Neural progenitor cell (in vitro differentiated cells): Measurements from ENCODE around the gene CDC42BPA. TPM values are rescaled to one million over a fixed set of nuclear protein-coding genes. Genes with fewer than 3 reads are reported as not detected.

Source experiments
- DNase-seq: peaks from one replicate; pipeline ENCODE4 v3.0.0-alpha.2; 2016; ENCODE audit warnings: low spot score
- H2AFZ ChIP-seq: fragments of 200-600 bp; sonication (generic); replicated peaks from 2 replicates; pipeline ENCODE4 v1.6.1; 2016; ENCODE audit warnings: antibody characterized with exemption
- H3F3A ChIP-seq: fragments of 200-600 bp; sonication (generic); 2 replicates; pipeline ENCODE4 v1.6.1; 2016; ENCODE audit warnings: antibody characterized with exemption, low read depth
- H3K27ac ChIP-seq: fragments of 200-600 bp; sonication (generic); 2 replicates; pipeline ENCODE4 v1.5.1; 2016; ENCODE audit warnings: mild to moderate bottlenecking
- H3K27me3 ChIP-seq: fragments of 200-600 bp; sonication (generic); 2 replicates; pipeline ENCODE4 v1.6.1; 2016; ENCODE audit warnings: mild to moderate bottlenecking, moderate library complexity
- H3K36me3 ChIP-seq: fragments of 200-600 bp; sonication (generic); 2 replicates; pipeline ENCODE4 v1.5.1; 2016
- H3K4me1 ChIP-seq: fragments of 200-600 bp; sonication (generic); 2 replicates; pipeline ENCODE4 v1.6.1; 2016; ENCODE audit warnings: mixed run types
- H3K4me2 ChIP-seq: fragments of 200-600 bp; sonication (generic); 2 replicates; pipeline ENCODE4 v1.6.1; 2016
- H3K4me3 ChIP-seq: fragments of 200-600 bp; sonication (generic); 2 replicates; pipeline ENCODE4 v1.5.1; 2016
- H3K79me2 ChIP-seq: fragments of 200-600 bp; sonication (generic); 2 replicates; pipeline ENCODE4 v1.6.1; 2016; ENCODE audit warnings: low read depth
- H3K9ac ChIP-seq: fragments of 200-600 bp; sonication (generic); 2 replicates; pipeline ENCODE4 v1.6.1; 2016
- H3K9me3 ChIP-seq: fragments of 200-600 bp; sonication (generic); 2 replicates; pipeline ENCODE4 v1.5.1; 2016; ENCODE audit warnings: low read depth
- H4K20me1 ChIP-seq: fragments of 200-600 bp; sonication (generic); 2 replicates; pipeline ENCODE4 v1.6.1; 2016; ENCODE audit warnings: low read depth
- H3K27ac Mint-ChIP-seq: 3 replicates; pipeline ENCODE4 v1.8.0; 2021; ENCODE audit warnings: mixed read lengths
- H3K27me3 Mint-ChIP-seq: 2 replicates; pipeline ENCODE4 v1.8.0; 2022; ENCODE audit warnings: low read depth, mild to moderate bottlenecking, inconsistent platforms, moderate library complexity, mixed read lengths; ENCODE audit not compliant: insufficient read depth
- H3K36me3 Mint-ChIP-seq: 3 replicates; pipeline ENCODE4 v1.8.0; 2021; ENCODE audit warnings: mixed read lengths
- H3K4me1 Mint-ChIP-seq: 3 replicates; pipeline ENCODE4 v1.8.0; 2021; ENCODE audit warnings: mixed read lengths
- H3K4me3 Mint-ChIP-seq: 3 replicates; pipeline ENCODE4 v1.8.0; 2021; ENCODE audit warnings: mild to moderate bottlenecking, moderate library complexity, mixed read lengths
- H3K9me3 Mint-ChIP-seq: 3 replicates; pipeline ENCODE4 v1.8.0; 2020; ENCODE audit warnings: mixed read lengths
- CTCF ChIP-seq: fragments of 200-600 bp; sonication (generic); IDR thresholded peaks from 2 replicates; pipeline ENCODE4 v1.5.1; 2017; ENCODE audit warnings: antibody characterized with exemption, mild to moderate bottlenecking
- EZH2 ChIP-seq: fragments of 200-600 bp; sonication (generic); IDR thresholded peaks from 2 replicates; pipeline ENCODE4 v1.6.1; 2017; ENCODE audit warnings: antibody characterized with exemption, mild to moderate bottlenecking, moderate library complexity
- EZH2phosphoT487 ChIP-seq: fragments of 200-600 bp; sonication (generic); IDR thresholded peaks from 2 replicates; pipeline ENCODE4 v1.6.1; 2017; ENCODE audit warnings: antibody characterized with exemption
- total RNA-seq: library from RNA; depleted of rRNA; stranded (reverse); fragments of >200 nt; gene quantifications from 2 replicates; pipeline ENCODE4 v1.2.3, GENCODE V29; 2015; ENCODE audit warnings: low replicate concordance

The CDC42BPA gene
- total RNA-seq, 1 donor from 2014 or later: 54.7 TPM

GRCh38 chr1:226995365-226996332 is 322.6 kb downstream of the CDC42BPA start:
- Histone ChIP-seq H3K4me1 (peaks cover 43% of the 10 kb centered on the region), H3K36me3 (no peaks in the 10 kb centered on the region), H4K20me1 (no peaks in the 10 kb centered on the region), H3K27ac (peak overlapping the region; percentile 13), H3F3A (peaks cover 39% of the 10 kb centered on the region), H3K9me3 (no peaks in the 10 kb centered on the region), H3K9ac (no peak overlapping the region), H3K4me2 (peak overlapping the region; percentile 31), H3K27me3 (no peaks in the 10 kb centered on the region), H3K79me2 (no peaks in the 10 kb centered on the region), H3K4me3 (no peak overlapping the region), H2AFZ (no peak overlapping the region)
- H3K9me3 Mint-ChIP-seq: peaks cover 5% of the 10 kb centered on the region
- peaks cover 4% of the 10 kb centered on the region for H3K27me3 Mint-ChIP-seq
- TF ChIP-seq EZH2 (no peak), CTCF (no peak), EZH2phosphoT487 (no peak)
- no peak overlapping the region for H3K27ac Mint-ChIP-seq
- no peak overlapping the region for H3K4me3 Mint-ChIP-seq
- peaks cover 33% of the 10 kb centered on the region for H3K4me1 Mint-ChIP-seq
- peak; percentile 57 for DNase-seq
- peaks cover 22% of the 10 kb centered on the region for H3K36me3 Mint-ChIP-seq

GRCh38 chr1:226994586-226995364 is 323.5 kb downstream of the CDC42BPA start:
- Histone ChIP-seq H3K36me3 (no peaks in the 10 kb centered on the region), H2AFZ (no peak overlapping the region), H3K79me2 (no peaks in the 10 kb centered on the region), H3K4me1 (peaks cover 43% of the 10 kb centered on the region), H3K9me3 (no peaks in the 10 kb centered on the region), H3K27ac (peak overlapping the region; percentile 79), H4K20me1 (no peaks in the 10 kb centered on the region), H3K4me3 (no peak overlapping the region), H3F3A (peaks cover 39% of the 10 kb centered on the region), H3K9ac (no peak overlapping the region), H3K4me2 (peak overlapping the region; percentile 63), H3K27me3 (no peaks in the 10 kb centered on the region)
- Mint-ChIP-seq H3K27ac (peak overlapping the region; percentile 50), H3K36me3 (peaks cover 19% of the 10 kb centered on the region), H3K27me3 (peaks cover 4% of the 10 kb centered on the region), H3K4me1 (peaks cover 35% of the 10 kb centered on the region), H3K4me3 (no peak overlapping the region), H3K9me3 (peaks cover 5% of the 10 kb centered on the region)
- no peak for DNase-seq
- no peak for TF ChIP-seq EZH2phosphoT487
- no peak for TF ChIP-seq CTCF
- no peak for TF ChIP-seq EZH2

GRCh38 chr1:226993814-226994585 is 324.3 kb downstream of the CDC42BPA start:
- TF ChIP-seq EZH2phosphoT487: no peak
- no peak for TF ChIP-seq CTCF
- H3K27me3 ChIP-seq: no peaks in the 10 kb centered on the region
- Mint-ChIP-seq H3K4me3 (no peak overlapping the region), H3K27me3 (peaks cover 2% of the 10 kb centered on the region), H3K4me1 (peaks cover 35% of the 10 kb centered on the region), H3K36me3 (peaks cover 14% of the 10 kb centered on the region), H3K27ac (peak overlapping the region; percentile 16), H3K9me3 (peaks cover 5% of the 10 kb centered on the region)
- H3K4me3 ChIP-seq: no peak overlapping the region
- peaks cover 46% of the 10 kb centered on the region for H3F3A ChIP-seq
- no peaks in the 10 kb centered on the region for H3K9me3 ChIP-seq
- peak overlapping the region; percentile 63 for H3K4me2 ChIP-seq
- H2AFZ ChIP-seq: no peak overlapping the region
- no peak overlapping the region for H3K9ac ChIP-seq
- no peaks in the 10 kb centered on the region for H3K79me2 ChIP-seq
- H3K36me3 ChIP-seq: no peaks in the 10 kb centered on the region
- H3K4me1 ChIP-seq: peaks cover 49% of the 10 kb centered on the region
- DNase-seq: peak; percentile 73
- H3K27ac ChIP-seq: peak overlapping the region; percentile 79
- H4K20me1 ChIP-seq: no peaks in the 10 kb centered on the region
